Hepatocyte (in vitro differentiated cells): ENCODE results near the gene CDH12.

Experiments
- EZH2 ChIP-seq: fragments of 200-600 bp; sonication (generic); IDR thresholded peaks from 2 replicates; pipeline ENCODE4 v1.6.1; 2016; ENCODE audit warnings: antibody characterized with exemption, mild to moderate bottlenecking, borderline replicate concordance
- TF ChIP-seq, protein P1 (sequence below): fragments of 200-600 bp; sonication (generic); IDR thresholded peaks from 2 replicates; pipeline ENCODE4 v1.5.1; 2016; ENCODE audit warnings: antibody characterized with exemption, mild to moderate bottlenecking; ENCODE audit not compliant: poor library complexity

DNA sequence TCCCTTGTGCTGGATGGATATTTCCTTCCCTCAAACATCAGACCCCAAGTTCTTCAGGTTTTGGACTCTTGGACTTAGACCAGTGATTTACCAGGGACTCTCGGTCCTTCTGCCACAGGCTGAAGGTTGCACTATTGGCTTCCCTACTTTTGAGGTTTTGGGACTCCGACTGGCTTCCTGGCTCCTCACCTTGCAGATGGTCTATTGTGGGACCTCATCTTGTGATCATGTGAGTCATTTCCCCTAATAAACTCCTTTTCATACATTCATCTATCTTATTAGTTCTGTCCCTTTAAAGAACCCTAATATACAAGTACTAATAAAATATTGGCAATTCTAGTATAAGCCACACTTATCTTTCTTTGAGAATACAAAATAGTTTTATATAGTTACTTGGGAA lies 1078.9 kb downstream of the CDH12 start:
- TF ChIP-seq, protein P1, sequence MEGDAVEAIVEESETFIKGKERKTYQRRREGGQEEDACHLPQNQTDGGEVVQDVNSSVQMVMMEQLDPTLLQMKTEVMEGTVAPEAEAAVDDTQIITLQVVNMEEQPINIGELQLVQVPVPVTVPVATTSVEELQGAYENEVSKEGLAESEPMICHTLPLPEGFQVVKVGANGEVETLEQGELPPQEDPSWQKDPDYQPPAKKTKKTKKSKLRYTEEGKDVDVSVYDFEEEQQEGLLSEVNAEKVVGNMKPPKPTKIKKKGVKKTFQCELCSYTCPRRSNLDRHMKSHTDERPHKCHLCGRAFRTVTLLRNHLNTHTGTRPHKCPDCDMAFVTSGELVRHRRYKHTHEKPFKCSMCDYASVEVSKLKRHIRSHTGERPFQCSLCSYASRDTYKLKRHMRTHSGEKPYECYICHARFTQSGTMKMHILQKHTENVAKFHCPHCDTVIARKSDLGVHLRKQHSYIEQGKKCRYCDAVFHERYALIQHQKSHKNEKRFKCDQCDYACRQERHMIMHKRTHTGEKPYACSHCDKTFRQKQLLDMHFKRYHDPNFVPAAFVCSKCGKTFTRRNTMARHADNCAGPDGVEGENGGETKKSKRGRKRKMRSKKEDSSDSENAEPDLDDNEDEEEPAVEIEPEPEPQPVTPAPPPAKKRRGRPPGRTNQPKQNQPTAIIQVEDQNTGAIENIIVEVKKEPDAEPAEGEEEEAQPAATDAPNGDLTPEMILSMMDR: no peak
- no peak for TF ChIP-seq EZH2
